Fibroblast of lung (primary cell): ENCODE data around the gene APBA2. TPM values are rescaled to one million over a fixed set of nuclear protein-coding genes. Genes with fewer than 3 reads are reported as not detected.

Source experiments
- DNase-seq, 2 donors: peaks; one replicate each; pipeline versions ENCODE4 v3.0.0 to v3.0.0-alpha.2; 2010; ENCODE audit warnings: low read depth in 2 of 2
- H2AFZ ChIP-seq: 2 replicates; pipeline ENCODE4 v1.5.1; 2012; ENCODE audit warnings: low read length, control low read depth, inconsistent platforms
- H3K27ac ChIP-seq: 2 replicates; pipeline ENCODE4 v1.5.1; 2011; ENCODE audit warnings: low read length, control low read depth; ENCODE audit not compliant: insufficient read depth
- H3K27me3 ChIP-seq: 2 replicates; pipeline ENCODE4 v1.5.1; 2011; ENCODE audit warnings: mild to moderate bottlenecking, low read length; ENCODE audit not compliant: control insufficient read depth, insufficient read depth
- H3K36me3 ChIP-seq: 2 replicates; pipeline ENCODE4 v1.5.1; 2011; ENCODE audit warnings: low read length; ENCODE audit not compliant: control insufficient read depth, insufficient read depth
- H3K4me1 ChIP-seq: 2 replicates; pipeline ENCODE4 v1.5.1; 2011; ENCODE audit warnings: low read length; ENCODE audit not compliant: control insufficient read depth, insufficient read depth; ENCODE audit errors: extremely low read depth
- H3K4me2 ChIP-seq: 2 replicates; pipeline ENCODE4 v1.5.1; 2011; ENCODE audit warnings: low read length, control low read depth; ENCODE audit not compliant: insufficient read depth; ENCODE audit errors: extremely low read depth
- H3K4me3 ChIP-seq, 4 experiments: fragments of 200-600 bp in 1 of 4; sonication (generic) in 1 of 4; replicated peaks in 1 of 4; 2 replicates each; pipeline ENCODE4 v1.5.1; 2011 to 2016; ENCODE audit warnings: low read length in 4 of 4, low read depth in 3 of 4, mild to moderate bottlenecking in 3 of 4, control low read depth in 2 of 4, inconsistent platforms in 1 of 4, mixed read lengths in 1 of 4; ENCODE audit not compliant: insufficient read depth in 1 of 4; ENCODE audit errors: control extremely low read depth in 1 of 4
- H3K79me2 ChIP-seq: 2 replicates; pipeline ENCODE4 v1.5.1; 2012; ENCODE audit warnings: mild to moderate bottlenecking, low read length, inconsistent platforms; ENCODE audit not compliant: control insufficient read depth, insufficient read depth
- H3K9ac ChIP-seq: 2 replicates; pipeline ENCODE4 v1.5.1; 2011; ENCODE audit warnings: mild to moderate bottlenecking, low read length, control low read depth; ENCODE audit not compliant: insufficient read depth
- H3K9me3 ChIP-seq: 2 replicates; pipeline ENCODE4 v1.5.1; 2012; ENCODE audit warnings: low read depth, low read length; ENCODE audit not compliant: control insufficient read depth, insufficient read depth
- H4K20me1 ChIP-seq: 2 replicates; pipeline ENCODE4 v1.5.1; 2011; ENCODE audit warnings: low read length; ENCODE audit not compliant: control insufficient read depth, insufficient read depth; ENCODE audit errors: extremely low read depth
- CTCF ChIP-seq, 2 donors: IDR thresholded peaks in 1 of 2; conservative IDR thresholded peaks in 1 of 2; 1 replicate in 1 of 2; 2 replicates in 1 of 2; pipeline ENCODE4 v1.5.1; 2011 to 2012; ENCODE audit warnings: low read length in 2 of 2, control low read depth in 1 of 2, inconsistent platforms in 1 of 2, low read depth in 1 of 2, mild to moderate bottlenecking in 1 of 2
- EZH2 ChIP-seq: IDR thresholded peaks from 2 replicates; pipeline ENCODE4 v1.5.1; 2012; ENCODE audit warnings: low read length, control low read depth, mild to moderate bottlenecking; ENCODE audit errors: missing control alignments
- polyA plus RNA-seq, 2 donors: library from polyadenylated mRNA; depleted of rRNA in 1 of 2; stranded (reverse) in 1 of 2; unstranded in 1 of 2; fragments of >200 nt; gene quantifications; 2 replicates each; pipeline ENCODE4 v1.2.1, GENCODE V29; 2011 to 2012; ENCODE audit warnings: missing spikeins in 1 of 2
- total RNA-seq: library from RNA; depleted of rRNA; stranded (reverse); fragments of >200 nt; gene quantifications from 2 replicates; pipeline ENCODE4 v1.2.1, GENCODE V29; 2014

The APBA2 gene
- total and polyA plus RNA-seq, 2 donors (not counting 1 experiment from before 2014, with no cell fraction given), result 9.5 to 20.3 TPM

GRCh38 chr15:28952666-28953491, 67.1 kb downstream of the APBA2 start:
- no peaks in the 10 kb centered on the region for H3K4me1 ChIP-seq
- no peaks in the 10 kb centered on the region for H3K9me3 ChIP-seq
- H3K4me2 ChIP-seq, result no peak overlapping the region
- no peak overlapping the region for H3K27ac ChIP-seq
- H3K9ac ChIP-seq, result no peak overlapping the region
- no peaks in the 10 kb centered on the region for H3K79me2 ChIP-seq
- no peak overlapping the region for H3K4me3 ChIP-seq
- no peaks in the 10 kb centered on the region for H3K36me3 ChIP-seq
- TF ChIP-seq EZH2, result no peak
- TF ChIP-seq CTCF (conservative IDR thresholded peaks at IDR 0.05 in 1 of 2, IDR thresholded peaks at IDR 0.05 in 1 of 2; ENCODE audit: low read depth in 1 of 2, low read length in 2 of 2), result no peak
- no peak overlapping the region for H2AFZ ChIP-seq
- DNase-seq, result no peak
- no peaks in the 10 kb centered on the region for H3K27me3 ChIP-seq
- H4K20me1 ChIP-seq, result no peaks in the 10 kb centered on the region

DNA sequence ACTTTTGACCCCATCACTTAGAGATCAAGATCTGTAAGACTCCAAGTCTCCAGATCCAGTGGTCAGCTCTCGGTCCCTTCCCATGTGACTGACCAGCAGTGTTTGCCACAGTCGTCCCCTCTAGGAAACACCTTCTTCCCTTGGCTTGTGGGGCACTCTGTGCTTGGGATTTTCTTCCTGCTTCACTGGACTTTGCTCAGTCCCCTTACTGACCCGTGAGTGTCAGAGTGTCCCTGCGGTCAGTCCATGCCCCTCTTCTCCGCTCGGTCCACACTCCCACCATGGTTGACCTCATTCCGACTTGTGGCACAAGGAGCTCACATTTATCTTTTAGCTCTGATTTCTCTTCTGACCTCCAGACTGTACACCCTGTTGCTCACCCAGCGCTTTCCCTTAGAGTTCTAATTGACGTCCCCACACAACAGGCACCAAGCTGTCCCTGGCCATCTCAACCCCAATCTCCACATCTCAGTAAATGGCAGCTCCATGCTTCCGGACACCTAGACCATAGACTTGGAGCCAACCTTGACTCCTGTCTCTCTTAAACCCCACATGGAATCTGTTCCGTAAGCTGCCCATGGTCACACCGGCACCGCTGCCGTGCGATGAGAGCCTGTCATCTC, 67.9 kb downstream of the APBA2 start:
- H3K4me2 ChIP-seq, result no peak overlapping the region
- TF ChIP-seq EZH2 (no peak), CTCF (conservative IDR thresholded peaks at IDR 0.05 in 1 of 2, IDR thresholded peaks at IDR 0.05 in 1 of 2; ENCODE audit: low read depth in 1 of 2, low read length in 2 of 2) (no peak)
- H3K4me3 ChIP-seq, result no peak overlapping the region
- no peaks in the 10 kb centered on the region for H3K79me2 ChIP-seq
- no peaks in the 10 kb centered on the region for H3K27me3 ChIP-seq
- no peak for DNase-seq
- H3K27ac ChIP-seq, result no peak overlapping the region
- no peak overlapping the region for H2AFZ ChIP-seq
- no peaks in the 10 kb centered on the region for H4K20me1 ChIP-seq
- no peaks in the 10 kb centered on the region for H3K4me1 ChIP-seq
- no peaks in the 10 kb centered on the region for H3K36me3 ChIP-seq
- H3K9me3 ChIP-seq, result no peaks in the 10 kb centered on the region
- H3K9ac ChIP-seq, result no peak overlapping the region

DNA sequence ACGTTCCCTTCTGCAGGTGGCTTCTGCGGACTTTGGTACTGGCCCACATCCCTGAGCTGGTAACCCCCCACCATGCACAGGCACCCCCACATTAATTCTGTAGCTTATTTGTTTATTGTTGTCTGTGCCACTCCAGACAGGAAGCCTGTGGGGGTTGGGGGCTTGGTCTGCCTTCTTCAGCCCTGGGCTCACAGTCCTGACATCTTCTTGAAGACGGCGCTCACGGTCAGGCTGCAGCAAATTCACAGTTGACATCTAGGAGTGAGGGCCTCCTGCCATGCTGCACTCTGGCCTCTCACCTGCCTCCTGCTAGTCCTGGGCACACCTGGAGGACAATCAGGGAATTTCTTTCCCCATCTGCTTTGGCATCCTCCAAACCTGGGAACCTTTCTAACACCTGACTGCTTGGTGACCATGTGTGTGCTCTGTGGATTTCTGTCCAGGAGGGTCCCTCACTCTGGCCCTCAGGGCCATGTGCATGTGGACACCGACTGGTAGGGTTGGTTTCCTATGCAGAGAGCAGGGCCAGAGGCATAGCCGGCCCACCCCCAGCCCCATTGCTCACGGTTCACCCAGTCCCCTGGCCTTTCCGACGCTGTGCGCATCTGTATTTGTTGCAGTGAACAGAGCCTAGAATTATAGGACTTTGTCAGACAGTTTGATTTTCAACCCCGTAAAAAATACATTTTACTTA, 68.8 kb downstream of the APBA2 start:
- no peaks in the 10 kb centered on the region for H3K9me3 ChIP-seq
- no peak overlapping the region for H3K9ac ChIP-seq
- H3K4me1 ChIP-seq, result no peaks in the 10 kb centered on the region
- no peaks in the 10 kb centered on the region for H4K20me1 ChIP-seq
- H3K27ac ChIP-seq, result no peak overlapping the region
- H3K36me3 ChIP-seq, result no peaks in the 10 kb centered on the region
- DNase-seq, result no peak
- no peak for TF ChIP-seq EZH2
- no peak for TF ChIP-seq CTCF (conservative IDR thresholded peaks at IDR 0.05 in 1 of 2, IDR thresholded peaks at IDR 0.05 in 1 of 2; ENCODE audit: low read depth in 1 of 2, low read length in 2 of 2)
- no peak overlapping the region for H3K4me3 ChIP-seq
- no peaks in the 10 kb centered on the region for H3K27me3 ChIP-seq
- no peaks in the 10 kb centered on the region for H3K79me2 ChIP-seq
- no peak overlapping the region for H2AFZ ChIP-seq
- no peak overlapping the region for H3K4me2 ChIP-seq
